Activated naive CD4-positive, alpha-beta T cell treated with anti-CD3 and anti-CD28 coated beads for 36 hours (primary cell): ENCODE measurements around the gene ZNF197. TPM values are rescaled to one million over a fixed set of nuclear protein-coding genes. Genes with fewer than 3 reads are reported as not detected.
"Not testable (repeated sequence)": the region's sequence is repeated elsewhere in the genome, so short reads cannot be mapped to it uniquely, and the experiment has no call there.

ENCODE experiments used
- CTCF ChIA-PET: fragments of 350-600 bp; sonication (Branson Sonifier 250); formaldehyde crosslinking; loops from one replicate; lab custom pipeline; 2021; ENCODE audit warnings: antibody characterized with exemption; lab: Charles Lee
- DNase-seq: peaks from one replicate; pipeline ENCODE4 v3.0.0-alpha.2; 2020
- H3K27ac Mint-ChIP-seq: one replicate; pipeline ENCODE4 v1.8.0; 2021; ENCODE audit warnings: mild to moderate bottlenecking, mixed read lengths
- H3K27me3 Mint-ChIP-seq: one replicate; pipeline ENCODE4 v1.8.0; 2021; ENCODE audit warnings: low read depth, mixed read lengths
- H3K36me3 Mint-ChIP-seq: one replicate; pipeline ENCODE4 v1.8.0; 2021; ENCODE audit warnings: low read depth, mixed read lengths
- H3K4me1 Mint-ChIP-seq: one replicate; pipeline ENCODE4 v1.8.0; 2021; ENCODE audit warnings: low read depth, mixed read lengths
- H3K4me3 Mint-ChIP-seq: one replicate; pipeline ENCODE4 v1.8.0; 2021; ENCODE audit warnings: mild to moderate bottlenecking, moderate library complexity, mixed read lengths
- H3K9me3 Mint-ChIP-seq: one replicate; pipeline ENCODE4 v1.8.0; 2021; ENCODE audit warnings: mixed read lengths
- intact Hi-C: fragments of 100-400 bp; cut with micrococcal nuclease; formaldehyde crosslinking; loops from one replicate; pipeline ENCODE4 v1.15.1; 2023
- total RNA-seq, 2 experiments: library from RNA; stranded (reverse); gene quantifications; one replicate each; pipeline ENCODE4 v1.2.3, GENCODE V29; 2021

The ZNF197 gene
- total RNA-seq = 1 to 10 TPM; 7.7 to 8.4 TPM

DNA sequence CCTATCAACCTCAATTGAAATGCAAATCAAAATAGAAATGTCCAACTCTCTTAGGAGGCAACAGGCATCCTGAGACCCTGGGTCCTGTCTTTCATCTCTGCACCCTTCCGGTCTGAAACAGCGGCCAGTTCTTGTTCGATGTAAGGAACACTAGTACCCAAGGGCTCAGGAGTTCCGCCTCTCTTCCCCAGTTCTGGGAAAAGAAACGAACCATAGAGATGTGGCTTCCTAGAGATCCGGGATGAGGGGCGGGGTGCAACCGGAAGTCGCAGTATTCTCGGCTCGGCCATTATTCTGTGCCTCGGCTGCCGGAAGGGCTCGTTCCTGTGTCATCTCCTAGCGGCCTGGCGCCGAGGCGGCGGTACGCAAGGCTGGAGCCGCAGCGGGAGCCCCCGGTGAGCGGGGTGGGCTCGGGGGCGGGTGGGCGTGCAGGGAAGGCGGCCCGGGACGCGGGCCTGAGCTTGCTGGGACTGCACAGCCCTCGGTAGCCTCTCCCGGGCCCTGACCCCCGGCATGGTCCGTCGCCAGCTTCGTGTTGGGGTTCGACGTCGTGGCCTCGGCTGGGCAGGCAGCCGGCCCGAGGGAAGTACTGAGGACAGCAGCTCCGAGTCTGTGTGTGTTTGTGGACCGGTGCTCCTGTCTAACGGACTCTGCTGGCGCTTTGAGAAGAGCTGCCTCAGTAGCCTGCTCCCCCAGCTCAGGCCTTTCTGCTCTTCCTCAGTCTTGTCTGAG is at the start of gene ZNF197:
Gene ZNF197 (plus strand): TSS at position 288 of the 732 bp plus-strand sequence. CDS start 4,119 bp downstream, outside the sequence.
- intact Hi-C loops = loop anchor here (2.0 to 10.0 kb wide), 5 partner anchors 68 to 352 kb away; partner anchors contain the start of genes EXOSC7, TCAIM, ZDHHC3 and ZKSCAN7
- Mint-ChIP-seq H3K27ac (peak within 1 kb of the TSS; percentile 79), H3K4me3 (peak within 1 kb of the TSS; percentile 88), H3K27me3 (no peaks in the 10 kb centered on the region), H3K4me1 (peaks cover 28% of the 10 kb centered on the region), H3K36me3 (peaks cover 18% of the 10 kb centered on the region), H3K9me3 (no peaks in the 10 kb centered on the region)
- CTCF ChIA-PET = interaction anchor here (0.7 to 1.2 kb wide), 3 partner anchors 26 to 786 kb away, joined by 3 to 4 read pairs (median 3); no protein-coding TSS in a partner anchor
- peak; percentile 77 for DNase-seq

DNA sequence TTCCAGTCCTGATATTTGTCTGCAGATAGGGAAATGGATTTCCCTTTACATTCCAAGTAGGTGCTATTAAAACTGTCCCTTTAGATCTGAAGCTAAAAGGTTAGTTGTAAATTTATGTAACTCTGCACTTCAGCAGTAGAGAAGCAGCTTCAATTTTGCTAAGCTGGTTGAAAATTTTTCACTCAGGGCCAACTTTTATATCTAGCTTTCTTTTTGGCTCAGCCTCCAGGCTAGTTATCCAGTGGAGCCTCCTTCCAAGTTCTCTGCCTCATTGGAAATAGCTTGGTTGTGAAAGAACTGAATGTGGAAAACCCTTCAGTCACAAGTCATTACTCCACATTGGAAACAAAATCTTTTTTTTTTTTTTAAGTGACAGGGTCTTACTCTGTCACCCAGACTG is 48.2 kb upstream of the ZNF197 start:
- H3K9me3 Mint-ChIP-seq = peaks cover 29% of the 10 kb centered on the region
- no peak for DNase-seq
- H3K27ac Mint-ChIP-seq = no peak overlapping the region
- peaks cover 44% of the 10 kb centered on the region for H3K36me3 Mint-ChIP-seq
- CTCF ChIA-PET = interaction anchor here (0.6 to 0.7 kb wide), 2 partner anchors 71 to 246 kb away, joined by 3 read pairs; no protein-coding TSS in a partner anchor
- H3K4me3 Mint-ChIP-seq = no peak overlapping the region
- no peaks in the 10 kb centered on the region for H3K4me1 Mint-ChIP-seq
- intact Hi-C loops = no loop called here
- H3K27me3 Mint-ChIP-seq = peaks cover under 1% of the 10 kb centered on the region

DNA sequence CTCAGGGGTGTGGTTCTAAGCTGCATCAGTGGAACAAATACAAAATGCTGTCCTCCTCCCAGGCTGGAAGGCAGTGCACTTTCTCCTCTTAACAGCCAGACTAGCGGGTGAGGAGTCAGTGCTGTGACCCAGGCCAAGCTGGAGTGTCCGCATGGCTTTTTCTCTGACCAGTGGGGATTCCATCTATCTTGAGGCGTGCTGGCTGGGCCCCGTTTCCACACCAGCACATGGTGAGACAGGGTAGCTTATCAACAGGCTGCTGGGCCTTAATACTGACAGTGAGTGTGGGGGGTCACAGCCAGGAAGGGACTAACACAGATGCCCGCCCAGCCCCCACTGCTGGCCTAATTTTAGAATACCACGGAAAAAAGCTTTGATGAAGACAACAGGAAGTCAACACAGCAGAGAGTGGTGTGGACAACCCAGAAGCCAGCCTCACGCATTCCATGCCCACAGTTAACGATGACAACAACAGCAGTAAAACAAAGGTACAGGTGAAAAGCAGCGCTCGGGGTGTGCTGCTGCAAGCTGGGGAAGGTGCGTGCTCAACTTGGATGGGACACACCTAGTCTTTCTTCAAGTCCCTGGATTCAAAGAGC is 47.4 kb upstream of the ZNF197 start:
- intact Hi-C loops, H3K27ac Mint-ChIP-seq, CTCF ChIA-PET, H3K4me3 Mint-ChIP-seq, H3K27me3 Mint-ChIP-seq, DNase-seq, H3K4me1 Mint-ChIP-seq: not testable (repeated sequence)
- H3K9me3 Mint-ChIP-seq = peaks cover 22% of the 10 kb centered on the region
- peaks cover 36% of the 10 kb centered on the region for H3K36me3 Mint-ChIP-seq

DNA sequence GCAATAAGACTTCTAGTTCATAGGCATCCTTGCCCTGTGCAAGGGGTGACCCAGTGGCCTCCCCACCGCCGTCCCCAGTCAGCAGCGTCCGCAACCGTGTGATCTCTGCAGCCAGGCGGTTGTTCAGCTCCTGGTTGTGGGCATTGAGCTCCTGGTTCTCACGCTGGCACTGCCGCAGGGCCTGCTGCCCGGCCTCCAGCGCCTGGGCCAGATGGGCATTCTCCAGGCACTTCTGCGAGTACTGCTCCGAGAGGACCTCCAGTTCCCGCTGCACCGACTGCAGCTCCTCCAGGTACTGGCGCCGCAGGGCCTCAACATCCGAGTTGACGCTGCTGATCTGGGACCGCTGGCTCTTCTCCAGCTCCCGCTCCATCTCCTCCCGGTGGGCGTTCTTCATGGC is 46.5 kb upstream of the ZNF197 start:
- intact Hi-C loops, DNase-seq, H3K4me3 Mint-ChIP-seq, H3K4me1 Mint-ChIP-seq, H3K27ac Mint-ChIP-seq, CTCF ChIA-PET: not testable (repeated sequence)
- Mint-ChIP-seq H3K9me3 (peaks cover 17% of the 10 kb centered on the region), H3K27me3 (peaks cover 12% of the 10 kb centered on the region), H3K36me3 (peaks cover 34% of the 10 kb centered on the region)

DNA sequence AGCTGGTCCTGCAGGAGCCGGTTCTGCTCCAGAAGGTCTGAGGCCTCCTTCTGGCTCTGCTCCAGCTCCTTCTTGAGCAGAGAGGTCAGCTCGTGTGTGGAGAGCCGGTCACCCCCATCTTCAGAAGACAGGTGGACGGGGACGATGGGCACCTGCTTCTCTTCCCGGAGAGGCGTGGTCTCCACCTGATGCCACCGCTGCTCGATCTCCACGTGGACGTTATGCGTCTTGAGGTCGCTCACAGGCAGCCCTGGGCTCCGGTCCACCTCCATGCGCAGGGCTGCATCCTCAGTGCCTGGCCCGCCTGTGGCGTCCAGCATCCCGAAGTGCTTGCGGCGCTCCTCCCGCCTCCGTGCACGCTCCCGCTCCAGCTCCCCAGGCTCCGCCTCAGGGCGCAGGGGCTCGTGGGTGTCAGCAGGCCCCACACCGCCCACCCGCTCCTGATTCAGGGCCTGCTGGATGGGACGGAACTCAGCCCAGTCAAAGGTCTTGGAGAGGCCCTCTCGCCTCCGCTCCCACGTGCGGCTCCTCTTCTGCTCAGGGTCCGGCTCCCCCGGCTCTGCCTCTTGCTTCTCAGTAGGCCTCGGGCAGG is 45.8 kb upstream of the ZNF197 start:
- CTCF ChIA-PET, H3K4me1 Mint-ChIP-seq, H3K27ac Mint-ChIP-seq, intact Hi-C loops, DNase-seq, H3K4me3 Mint-ChIP-seq: not testable (repeated sequence)
- Mint-ChIP-seq H3K9me3 (peaks cover 21% of the 10 kb centered on the region), H3K36me3 (peaks cover 34% of the 10 kb centered on the region), H3K27me3 (peaks cover 19% of the 10 kb centered on the region)

DNA sequence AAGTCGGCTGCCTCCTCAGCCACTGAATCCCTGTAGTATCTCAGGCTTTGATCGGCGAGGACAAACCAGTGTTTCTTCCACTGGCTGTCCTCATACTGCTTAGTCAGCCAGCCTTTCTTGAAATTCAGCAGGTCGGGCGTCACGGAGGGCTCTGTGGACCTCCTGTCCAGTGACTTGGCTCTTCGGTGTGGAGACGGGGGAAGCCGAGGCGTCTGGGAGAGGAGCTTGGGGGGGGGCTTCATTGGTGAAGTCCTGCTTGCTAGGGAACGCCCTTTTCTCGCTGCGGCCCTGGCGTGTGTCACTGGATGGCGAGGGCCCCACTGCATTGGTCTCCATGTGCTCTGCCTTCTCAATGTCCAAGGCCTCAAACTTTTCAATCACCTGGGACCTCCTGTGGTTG is 45.1 kb upstream of the ZNF197 start:
- H3K27ac Mint-ChIP-seq, CTCF ChIA-PET, DNase-seq, H3K4me1 Mint-ChIP-seq, intact Hi-C loops, H3K4me3 Mint-ChIP-seq: not testable (repeated sequence)
- Mint-ChIP-seq H3K27me3 (peaks cover 24% of the 10 kb centered on the region), H3K9me3 (peaks cover 18% of the 10 kb centered on the region), H3K36me3 (peaks cover 31% of the 10 kb centered on the region)

DNA sequence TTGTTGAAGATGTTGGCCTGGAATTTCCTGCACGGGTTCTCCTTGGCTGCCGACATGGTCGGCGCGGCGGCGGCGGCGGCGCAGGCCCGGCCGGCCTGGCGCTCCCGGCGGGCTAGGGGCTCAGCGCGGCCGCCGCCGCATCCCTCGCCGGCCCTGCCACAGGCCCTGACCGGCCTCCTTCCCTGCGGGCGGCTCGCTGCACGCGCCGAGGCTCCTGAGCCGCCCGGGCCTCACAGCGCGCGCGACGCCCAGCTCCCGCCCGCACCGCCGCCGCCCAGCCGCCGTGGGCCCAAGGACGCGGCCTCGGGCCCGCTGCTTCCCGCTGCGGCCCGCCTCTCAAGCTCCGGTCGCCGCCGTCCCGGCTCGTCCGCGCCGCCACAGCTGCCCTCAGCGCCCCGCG is 43.9 kb upstream of the ZNF197 start:
- H3K27ac Mint-ChIP-seq, intact Hi-C loops, CTCF ChIA-PET, H3K4me3 Mint-ChIP-seq, DNase-seq: not testable (repeated sequence)
- peaks cover 10% of the 10 kb centered on the region for H3K4me1 Mint-ChIP-seq
- peaks cover 37% of the 10 kb centered on the region for H3K27me3 Mint-ChIP-seq
- peaks cover 16% of the 10 kb centered on the region for H3K9me3 Mint-ChIP-seq
- H3K36me3 Mint-ChIP-seq = peaks cover 30% of the 10 kb centered on the region

DNA sequence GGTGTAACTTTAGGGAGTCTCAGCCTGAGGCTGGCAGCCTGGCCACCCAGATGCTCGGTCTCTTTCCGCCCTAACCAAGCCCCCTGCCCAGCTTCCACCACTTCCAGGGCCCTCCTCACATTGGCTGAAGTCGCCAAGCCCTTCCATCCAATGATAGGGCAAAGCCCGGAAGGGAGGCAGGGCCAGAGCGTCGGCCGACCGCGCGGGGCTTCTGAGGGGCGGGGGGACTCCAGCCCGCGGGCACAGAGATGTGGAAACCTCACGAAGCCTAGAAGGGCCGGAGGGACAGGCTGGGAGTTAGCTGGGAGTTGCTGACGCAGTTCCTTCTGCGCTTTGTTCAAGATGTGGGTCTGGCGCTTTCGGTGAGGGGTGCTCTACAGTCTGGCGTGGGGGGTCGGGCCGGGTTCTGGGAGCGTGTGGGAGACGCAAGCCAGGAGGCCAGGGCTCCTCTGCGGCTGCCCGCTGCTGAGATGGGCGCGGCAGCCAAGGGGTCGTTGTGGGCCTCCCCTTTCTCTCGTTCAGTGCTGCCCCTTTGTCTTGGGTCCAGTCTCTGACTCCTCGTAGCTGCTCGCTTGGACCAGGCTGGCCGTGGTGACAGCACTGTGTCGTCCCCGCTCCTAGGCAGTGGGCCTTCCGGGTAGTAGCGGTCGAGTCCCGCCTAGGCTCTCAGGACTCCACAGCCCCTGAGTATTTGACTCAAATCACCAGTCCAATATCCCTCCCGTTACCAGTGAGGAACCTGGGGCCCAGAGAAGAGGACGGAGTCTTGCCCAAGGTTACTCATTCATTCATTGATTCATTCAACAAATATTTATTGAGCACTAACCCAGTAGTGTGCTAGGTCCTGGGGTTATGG is 40.0 kb upstream of the ZNF197 start, which contains the start of gene ZNF660:
Gene ZNF660 (plus strand): TSS at position 319 of the 856 bp plus-strand sequence. CDS start 9,230 bp downstream, outside the sequence.
- H3K36me3 Mint-ChIP-seq = peaks cover 11% of the 10 kb centered on the region
- peak; percentile 4 for DNase-seq
- H3K4me3 Mint-ChIP-seq = peak within 1 kb of the TSS; percentile 32
- peaks cover 56% of the 10 kb centered on the region for H3K27me3 Mint-ChIP-seq
- peaks cover 10% of the 10 kb centered on the region for H3K4me1 Mint-ChIP-seq
- peaks cover 8% of the 10 kb centered on the region for H3K9me3 Mint-ChIP-seq
- intact Hi-C loops = no loop called here
- no peak within 1 kb of the TSS for H3K27ac Mint-ChIP-seq
- CTCF ChIA-PET = interaction anchor here (1.0 kb wide), 1 partner anchor 330 kb away, joined by 3 read pairs; no protein-coding TSS in a partner anchor

DNA sequence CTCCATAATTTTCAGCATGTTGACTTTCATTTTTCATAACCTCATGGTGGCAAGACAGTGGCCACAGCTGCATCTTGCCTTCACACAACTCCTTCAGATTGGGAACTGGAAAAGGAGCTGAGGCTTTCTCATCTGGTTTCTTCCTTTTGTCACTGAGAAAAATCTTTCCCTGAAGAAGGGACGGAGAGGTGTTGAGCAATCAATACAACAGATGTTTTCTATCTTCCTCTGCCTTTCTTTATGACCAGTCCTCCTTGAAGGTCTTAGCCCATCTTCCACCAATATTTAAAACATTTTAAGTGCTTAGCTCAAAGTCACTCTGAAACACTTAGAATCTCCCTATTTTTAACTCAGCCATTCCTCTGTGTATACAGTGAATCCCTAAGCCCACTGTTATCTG is 28.2 kb upstream of the ZNF197 start:
- intact Hi-C loops = no loop called here
- no peak overlapping the region for H3K4me3 Mint-ChIP-seq
- no peaks in the 10 kb centered on the region for H3K36me3 Mint-ChIP-seq
- H3K27ac Mint-ChIP-seq = no peak overlapping the region
- CTCF ChIA-PET = no interaction called here
- H3K9me3 Mint-ChIP-seq = peaks cover 22% of the 10 kb centered on the region
- no peaks in the 10 kb centered on the region for H3K27me3 Mint-ChIP-seq
- no peaks in the 10 kb centered on the region for H3K4me1 Mint-ChIP-seq
- DNase-seq = no peak

DNA sequence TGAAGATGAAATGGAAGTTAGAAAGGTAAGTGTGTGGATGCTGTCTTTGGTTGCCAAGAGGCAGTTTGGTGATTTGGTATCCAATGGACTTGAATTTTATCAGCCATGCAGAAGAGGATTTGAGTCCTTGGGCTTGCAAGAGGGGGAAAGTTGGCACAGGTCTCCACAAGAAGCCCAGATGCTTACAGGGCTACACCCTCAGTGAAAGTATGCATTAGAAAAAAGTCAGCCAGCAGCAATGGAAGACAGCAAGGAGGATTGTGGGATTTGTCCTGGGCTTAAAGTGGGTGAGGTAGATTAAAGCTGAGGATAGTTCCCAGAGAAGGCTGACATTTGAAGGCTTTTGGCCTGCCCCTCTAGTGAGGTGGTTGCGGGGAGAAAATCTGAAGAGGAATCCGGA is 23.1 kb upstream of the ZNF197 start:
- Mint-ChIP-seq H3K4me3 (no peak overlapping the region), H3K9me3 (peaks cover 2% of the 10 kb centered on the region), H3K36me3 (no peaks in the 10 kb centered on the region), H3K27ac (no peak overlapping the region), H3K27me3 (no peaks in the 10 kb centered on the region), H3K4me1 (no peaks in the 10 kb centered on the region)
- no peak for DNase-seq
- CTCF ChIA-PET = no interaction called here
- intact Hi-C loops = no loop called here

DNA sequence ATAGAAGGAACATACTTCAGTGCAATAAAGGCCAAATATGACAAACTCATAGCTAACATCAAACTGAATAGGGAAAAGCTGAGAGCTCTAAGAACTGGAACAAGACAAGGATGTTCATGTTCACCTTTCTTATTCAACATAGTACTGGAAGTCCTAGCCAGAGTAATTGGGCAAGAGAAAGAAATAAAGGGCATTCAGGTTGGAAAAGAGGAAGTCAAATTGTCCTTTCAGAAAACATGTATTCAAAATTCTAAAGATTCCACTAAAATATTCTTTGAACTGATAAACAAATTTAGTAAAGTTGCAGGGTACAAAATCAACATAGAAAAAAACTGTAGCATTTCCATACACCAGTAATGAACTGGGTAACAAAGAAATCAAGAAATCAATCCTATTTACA is 12.2 kb upstream of the ZNF197 start:
- intact Hi-C loops = no loop called here
- H3K36me3 Mint-ChIP-seq = peaks cover 2% of the 10 kb centered on the region
- peaks cover 3% of the 10 kb centered on the region for H3K4me1 Mint-ChIP-seq
- no peak overlapping the region for H3K27ac Mint-ChIP-seq
- no peaks in the 10 kb centered on the region for H3K27me3 Mint-ChIP-seq
- H3K9me3 Mint-ChIP-seq = no peaks in the 10 kb centered on the region
- no peak overlapping the region for H3K4me3 Mint-ChIP-seq
- CTCF ChIA-PET = no interaction called here
- DNase-seq = no peak
